EL (cell line): ENCODE measurements around the gene PACSIN1.

Experiments
- DNase-seq: peaks from one replicate; pipeline ENCODE4 v3.0.0-alpha.2; 2016

PACSIN1 gene

DNA sequence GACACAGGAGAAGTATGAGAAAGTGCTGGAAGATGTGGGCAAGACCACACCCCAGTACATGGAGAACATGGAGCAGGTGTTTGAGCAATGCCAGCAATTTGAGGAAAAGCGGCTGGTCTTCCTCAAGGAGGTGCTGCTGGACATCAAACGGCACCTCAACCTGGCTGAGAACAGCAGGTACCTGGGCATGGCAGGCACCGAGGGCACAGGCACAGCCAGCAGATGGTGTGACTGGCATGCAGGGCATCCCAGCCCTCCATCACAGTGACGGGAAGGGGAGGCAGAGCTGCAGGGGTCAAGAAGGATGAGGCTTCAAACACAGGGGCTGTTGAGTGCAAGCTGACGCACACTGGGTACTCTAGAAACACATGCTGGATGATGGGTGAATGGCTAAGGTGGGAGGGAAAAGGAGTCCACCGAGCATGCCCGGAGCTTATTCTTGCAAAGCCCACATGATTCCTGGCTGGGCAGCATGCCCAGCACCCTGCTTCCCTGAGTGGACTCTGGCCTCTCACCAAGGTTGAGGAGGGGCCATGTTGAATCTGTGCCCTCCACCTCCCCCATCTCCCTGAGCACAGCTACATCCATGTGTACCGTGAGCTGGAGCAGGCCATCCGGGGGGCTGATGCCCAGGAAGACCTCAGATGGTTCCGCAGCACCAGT is 63.9 kb downstream of the PACSIN1 start:
- no peak for DNase-seq

DNA sequence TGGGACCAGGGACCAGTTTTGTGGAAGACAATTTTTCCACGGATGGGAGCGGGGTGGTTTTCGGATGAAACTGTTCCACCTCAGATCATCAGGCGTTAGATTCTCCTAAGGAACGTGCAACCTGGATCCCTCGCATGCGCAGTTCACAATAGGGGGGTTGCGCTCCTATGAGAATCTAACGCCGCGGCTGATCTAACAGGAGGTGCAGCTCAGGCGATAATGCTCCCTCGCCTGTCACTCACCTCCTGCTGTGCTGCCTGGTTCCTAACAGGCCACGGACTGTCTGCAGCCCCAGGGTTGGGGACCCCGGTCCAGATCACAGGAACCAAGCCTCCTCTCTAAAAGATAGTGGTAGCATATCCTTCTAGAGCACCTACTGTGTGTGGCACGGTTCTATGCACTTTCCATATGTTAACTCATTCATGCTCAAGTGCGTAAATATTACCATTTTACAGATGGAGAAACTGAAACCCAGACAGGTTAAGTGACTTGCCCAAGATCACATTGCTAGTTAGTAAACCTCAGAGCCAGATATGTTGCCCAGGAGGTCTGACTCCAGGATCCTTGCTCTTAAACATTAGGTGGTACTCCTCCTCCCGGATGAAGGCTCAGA is 65.0 kb downstream of the PACSIN1 start:
- no peak for DNase-seq

DNA sequence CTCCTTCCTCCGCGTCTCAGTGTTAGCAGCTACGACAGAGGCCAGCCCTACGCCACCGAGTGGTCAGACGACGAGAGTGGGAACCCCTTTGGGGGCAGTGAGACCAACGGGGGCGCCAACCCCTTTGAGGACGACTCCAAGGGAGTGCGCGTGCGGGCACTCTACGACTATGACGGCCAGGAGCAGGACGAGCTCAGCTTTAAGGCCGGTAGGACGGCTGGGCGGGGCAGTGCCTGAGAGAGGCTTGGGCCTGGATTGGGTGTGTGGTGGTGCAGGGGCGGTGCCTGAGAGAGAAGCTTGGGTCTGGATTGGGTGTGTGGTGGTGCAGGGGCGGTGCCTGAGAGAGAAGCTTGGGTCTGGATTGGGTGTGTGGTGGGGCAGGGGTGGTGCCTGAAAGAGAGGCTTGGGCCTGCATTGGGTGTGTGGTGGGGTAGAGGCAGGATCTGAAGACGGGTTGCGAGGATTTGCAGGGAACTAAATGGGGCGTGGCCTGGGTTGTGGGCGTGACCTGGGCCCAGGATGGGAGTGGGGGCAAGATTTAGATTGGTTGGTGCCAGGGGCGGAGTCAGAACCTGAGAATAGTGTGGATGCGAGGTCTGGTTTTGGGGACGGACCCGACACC is 65.8 kb downstream of the PACSIN1 start:
- no peak for DNase-seq

DNA sequence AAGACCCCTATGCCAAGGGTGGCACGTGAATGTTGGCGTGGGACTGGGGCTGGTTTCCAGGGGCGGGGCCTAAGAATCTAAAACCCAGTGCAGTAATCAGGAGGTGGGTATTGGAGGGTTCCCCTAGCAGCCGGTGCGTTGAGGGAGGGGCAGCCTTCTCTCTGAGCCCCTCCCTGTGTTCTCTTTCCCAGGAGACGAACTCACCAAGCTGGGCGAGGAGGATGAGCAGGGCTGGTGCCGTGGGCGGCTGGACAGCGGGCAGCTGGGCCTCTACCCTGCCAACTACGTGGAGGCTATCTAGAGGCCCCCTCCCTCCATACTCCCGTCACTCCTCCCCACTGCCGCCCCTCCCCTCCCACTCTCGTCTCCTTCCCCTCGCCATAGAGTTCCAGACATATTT is 66.4 kb downstream of the PACSIN1 start:
- DNase-seq, result no peak

DNA sequence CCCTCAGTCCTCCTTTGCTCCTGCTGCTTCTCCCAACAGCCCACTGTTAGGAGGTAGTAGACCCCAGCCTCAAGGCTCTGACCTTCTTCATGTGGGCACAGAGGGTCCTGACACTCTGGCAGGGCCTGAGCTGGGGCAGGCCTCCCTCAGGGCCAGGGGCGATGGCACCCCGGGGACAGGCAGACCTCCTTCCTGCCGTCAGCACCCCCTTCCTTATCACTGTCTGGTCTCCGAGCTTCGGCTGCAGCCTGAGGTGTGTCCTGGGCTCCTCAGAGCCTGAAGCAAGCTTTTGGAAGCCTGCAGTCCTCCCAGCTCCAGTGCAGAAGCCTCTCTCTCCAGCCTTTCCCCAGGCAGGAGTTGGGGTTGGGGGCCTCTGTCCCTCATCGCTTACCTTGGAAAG is 68.3 kb downstream of the PACSIN1 start:
- no peak for DNase-seq

DNA sequence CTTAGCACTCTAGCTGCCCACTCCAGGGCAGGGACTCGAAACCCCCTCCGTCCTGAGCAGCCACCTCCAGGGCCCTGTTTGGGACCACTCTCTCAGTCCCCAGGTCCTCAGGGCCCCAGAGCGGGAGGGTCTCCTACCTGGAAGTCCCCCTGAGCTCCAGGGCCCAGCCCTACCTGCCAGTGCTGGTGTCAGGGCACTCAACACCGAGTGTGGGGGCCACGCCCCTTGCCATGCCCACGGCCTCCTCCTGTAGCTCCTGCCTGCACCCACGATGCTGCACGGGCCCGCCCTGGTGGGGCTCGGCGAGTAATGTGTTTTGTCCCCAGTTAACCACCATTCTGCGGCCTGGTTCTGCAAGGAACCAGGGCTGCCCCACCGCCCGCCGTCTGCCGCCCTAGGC is 68.8 kb downstream of the PACSIN1 start:
- no peak for DNase-seq

DNA sequence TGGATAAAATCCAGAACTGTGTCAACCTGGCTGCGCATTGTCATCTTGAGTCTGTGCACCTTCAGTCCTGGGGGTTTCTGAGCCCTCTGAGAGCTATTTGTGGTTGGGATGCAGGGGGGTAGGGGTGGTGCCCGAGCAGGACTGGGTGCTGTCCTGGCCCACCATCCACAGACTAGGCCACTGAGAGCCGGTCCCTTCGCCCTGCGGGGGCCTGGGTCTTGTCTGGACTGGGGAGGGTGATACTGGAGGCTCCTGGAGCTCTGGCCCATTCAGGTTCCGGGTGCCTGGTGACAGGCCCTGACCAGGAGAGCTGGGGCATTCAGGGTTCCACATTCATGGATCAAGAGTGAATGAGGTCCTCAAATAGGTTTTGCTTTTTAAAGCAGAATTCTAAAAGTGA is 69.3 kb downstream of the PACSIN1 start:
- DNase-seq, result no peak

DNA sequence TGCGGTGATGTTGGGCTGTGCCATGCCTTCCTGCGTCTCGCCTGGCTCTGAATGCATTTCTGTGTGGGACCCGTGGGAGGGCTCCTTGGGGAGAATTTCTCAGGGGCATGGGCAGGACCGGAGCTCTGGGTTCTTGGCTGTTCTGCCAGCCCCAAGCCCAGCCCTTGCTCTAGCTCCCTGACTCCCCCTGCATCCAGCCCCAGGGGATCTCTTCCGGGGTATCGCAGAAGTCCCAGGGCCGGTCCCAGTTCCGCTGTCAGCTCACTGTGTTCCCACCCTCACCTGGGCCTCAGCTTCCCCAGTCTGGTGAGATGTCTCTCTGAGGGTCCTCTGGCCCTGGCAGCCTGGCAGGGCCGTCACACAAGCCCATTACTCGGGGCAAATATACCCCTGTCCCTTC is 69.8 kb downstream of the PACSIN1 start:
- no peak for DNase-seq

DNA sequence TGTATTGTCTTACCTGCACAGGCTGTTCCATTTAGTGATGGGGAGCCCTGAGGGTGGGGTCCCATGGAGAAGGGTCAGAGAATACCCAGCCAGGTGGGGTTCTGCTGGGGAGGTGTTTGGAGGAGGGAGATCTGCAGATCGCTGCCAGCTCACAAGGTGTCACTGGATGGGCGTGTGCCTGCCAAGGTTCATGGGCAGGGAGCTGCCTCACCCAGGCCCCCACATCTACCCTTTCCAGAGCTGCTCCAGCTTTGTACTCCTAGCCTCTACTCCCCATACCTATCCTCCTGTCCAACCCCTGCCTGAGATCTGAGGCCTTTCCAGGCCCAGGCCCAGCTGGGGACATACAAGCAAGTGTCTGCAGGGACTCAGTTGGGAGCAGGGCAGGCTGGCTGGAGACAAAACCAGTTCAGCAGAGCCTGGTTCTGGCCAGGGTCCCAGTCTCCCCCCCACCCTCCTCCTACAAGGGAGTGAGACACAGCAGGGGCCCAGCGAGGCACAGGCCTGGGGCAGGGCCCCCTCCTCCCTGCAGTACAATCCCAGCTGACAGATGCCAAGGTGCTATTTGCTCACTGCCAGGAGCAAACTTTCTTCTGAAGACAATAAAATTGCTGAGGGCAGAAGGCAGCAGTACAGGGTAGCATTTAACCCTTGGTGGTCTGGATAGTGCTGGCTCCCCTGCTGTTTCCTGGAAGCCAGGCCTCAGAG is 70.5 kb downstream of the PACSIN1 start:
- DNase-seq, result no peak

DNA sequence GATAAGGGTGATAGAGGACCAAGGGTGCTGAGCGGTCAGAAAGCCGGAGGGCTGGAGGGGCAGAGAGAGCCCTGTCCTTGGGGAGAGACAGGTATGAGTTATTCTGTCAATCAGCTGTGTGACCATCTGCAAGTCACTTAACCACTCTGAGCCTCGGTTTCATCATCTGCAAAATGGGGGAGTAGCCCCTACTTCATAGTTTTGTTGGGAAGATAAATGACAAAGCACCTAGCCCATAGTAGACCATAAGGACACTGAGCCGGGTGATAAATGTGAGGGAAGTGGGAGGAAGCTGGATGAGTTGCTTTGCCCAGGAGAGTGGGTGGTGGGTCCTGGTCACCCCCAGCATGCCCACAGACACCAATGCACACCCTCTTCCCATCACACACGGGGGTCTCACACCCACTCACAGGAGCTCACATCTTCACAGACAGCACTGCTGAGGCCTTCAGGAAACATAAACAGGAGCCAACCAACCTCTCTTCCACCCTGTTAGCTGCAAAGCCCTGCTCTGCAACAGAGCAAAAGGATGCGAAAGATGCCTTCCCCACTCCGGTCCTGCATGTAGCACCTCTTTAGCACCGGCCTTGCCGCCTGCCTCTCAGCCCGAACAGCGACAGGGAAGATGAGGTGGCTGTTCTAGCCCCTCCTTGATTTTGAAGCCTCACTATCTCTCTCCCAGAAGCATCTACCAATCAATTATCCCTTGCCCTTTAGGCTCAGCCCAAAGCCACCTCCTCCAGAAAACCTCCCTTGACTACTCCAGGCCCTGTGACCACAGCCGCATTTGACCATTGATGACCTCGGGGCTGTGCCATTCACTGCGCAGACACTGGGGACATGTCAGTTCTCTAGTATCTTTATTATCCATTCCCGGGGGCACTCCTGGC is 71.3 kb downstream of the PACSIN1 start:
- DNase-seq, result no peak

DNA sequence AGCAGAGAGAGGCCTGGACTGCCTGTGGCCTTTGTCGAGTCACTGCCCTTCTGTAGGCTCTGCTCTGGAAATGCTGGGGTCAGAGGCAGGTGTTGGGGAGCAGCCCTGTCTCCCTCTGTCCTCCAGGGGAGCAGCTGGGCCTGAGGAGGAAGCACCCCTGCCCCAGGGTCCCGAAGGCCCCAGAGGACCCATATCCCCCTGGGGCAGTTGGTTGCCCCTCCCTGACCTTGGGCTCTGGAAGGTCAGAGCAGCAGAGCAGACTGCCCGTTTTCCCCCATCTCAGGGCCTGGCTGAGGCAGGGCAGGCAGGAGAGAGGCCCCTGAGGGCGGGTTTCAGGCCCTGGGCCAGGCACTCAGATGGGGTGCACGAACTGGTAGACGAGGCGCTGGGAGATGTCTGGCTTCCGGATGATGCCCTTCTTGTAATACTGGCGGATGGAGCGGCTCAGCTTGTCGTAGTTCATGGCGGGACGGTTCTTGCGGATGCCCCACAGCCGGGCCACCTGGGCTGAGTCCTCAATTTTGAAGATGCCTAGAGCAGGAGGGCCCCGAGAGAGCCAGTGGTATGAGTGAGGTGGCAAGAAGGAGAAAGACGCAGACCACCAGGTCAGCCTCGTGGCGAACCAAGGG is 72.2 kb downstream of the PACSIN1 start:
- DNase-seq, result no peak

DNA sequence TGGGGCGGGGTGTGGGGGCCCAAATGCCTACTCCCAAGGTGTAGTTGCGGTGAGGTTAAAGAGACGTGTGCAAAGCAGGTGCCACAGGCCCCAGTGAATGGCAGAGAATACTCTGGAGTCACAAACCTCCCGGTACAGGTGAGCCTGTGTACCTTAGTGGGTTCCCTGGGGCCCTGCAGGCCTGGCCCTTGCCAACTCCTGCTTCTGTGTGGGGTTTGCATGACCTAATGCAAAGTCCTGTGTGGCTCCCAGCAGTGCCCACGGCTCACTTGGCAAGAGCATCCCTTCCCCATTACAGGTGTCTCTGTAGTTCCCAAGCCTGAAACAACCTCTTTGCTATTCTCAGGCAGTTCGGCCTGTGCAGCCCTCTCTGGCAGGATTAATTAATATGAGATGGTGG is 72.7 kb downstream of the PACSIN1 start:
- DNase-seq, result no peak

DNA sequence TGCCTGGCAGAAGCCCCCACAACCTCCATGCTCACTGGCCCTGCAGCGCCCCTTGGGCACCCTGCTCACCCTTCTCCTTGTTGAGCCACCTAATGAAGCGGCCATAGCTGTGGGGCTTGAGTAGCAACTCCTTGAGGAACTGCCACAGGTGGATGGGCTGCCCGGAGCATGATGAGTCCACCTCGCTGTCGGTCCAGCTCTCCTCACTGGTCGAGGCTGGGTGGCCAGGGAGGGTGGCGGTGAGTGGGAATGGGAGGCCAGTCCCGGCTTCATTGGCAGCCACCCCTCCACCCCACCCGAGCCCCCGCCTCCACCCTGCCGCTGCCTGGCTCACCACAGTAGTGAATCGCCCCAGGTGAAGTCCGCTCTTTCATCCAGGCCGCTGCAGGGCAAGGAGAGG is 73.3 kb downstream of the PACSIN1 start:
- DNase-seq, result no peak

DNA sequence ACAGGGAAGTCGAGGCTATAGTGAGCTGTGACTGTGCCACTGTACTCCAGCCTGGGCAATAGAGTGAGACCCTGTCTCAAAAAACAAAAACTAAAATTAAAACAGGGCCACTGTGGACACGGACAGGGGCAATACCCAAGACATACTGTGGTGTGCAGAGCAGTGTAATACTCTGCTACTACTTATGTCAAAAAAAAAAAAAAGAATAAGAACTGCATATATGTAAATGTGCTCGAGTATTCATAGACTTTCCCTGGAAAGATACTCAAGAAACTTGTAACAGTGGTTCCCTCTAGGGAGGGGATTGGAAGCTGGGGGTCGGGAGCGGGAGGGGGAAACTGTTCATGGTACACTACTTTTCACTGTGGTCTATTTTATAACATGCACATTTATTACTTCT is 74.3 kb downstream of the PACSIN1 start:
- DNase-seq, result no peak

DNA sequence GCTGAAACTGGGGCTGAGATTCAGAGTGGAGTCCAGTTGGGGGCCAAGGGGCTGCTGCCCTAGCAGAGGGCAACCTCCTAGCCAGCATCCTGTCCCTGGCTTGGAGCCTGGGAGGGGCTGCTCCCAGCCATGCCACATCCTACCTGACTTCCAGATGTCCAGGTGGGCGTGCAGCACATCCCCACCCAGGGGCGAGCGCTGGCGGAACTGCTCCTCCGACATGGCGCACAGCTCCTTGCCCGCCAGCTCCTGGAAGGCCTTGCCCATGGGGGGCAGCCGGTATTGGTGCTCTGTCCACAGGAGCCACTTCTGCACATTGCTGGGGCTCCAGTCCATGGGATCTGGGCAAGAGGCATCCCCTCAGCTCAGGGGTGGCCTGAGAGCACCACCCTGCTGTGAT is 75.0 kb downstream of the PACSIN1 start:
- no peak for DNase-seq

DNA sequence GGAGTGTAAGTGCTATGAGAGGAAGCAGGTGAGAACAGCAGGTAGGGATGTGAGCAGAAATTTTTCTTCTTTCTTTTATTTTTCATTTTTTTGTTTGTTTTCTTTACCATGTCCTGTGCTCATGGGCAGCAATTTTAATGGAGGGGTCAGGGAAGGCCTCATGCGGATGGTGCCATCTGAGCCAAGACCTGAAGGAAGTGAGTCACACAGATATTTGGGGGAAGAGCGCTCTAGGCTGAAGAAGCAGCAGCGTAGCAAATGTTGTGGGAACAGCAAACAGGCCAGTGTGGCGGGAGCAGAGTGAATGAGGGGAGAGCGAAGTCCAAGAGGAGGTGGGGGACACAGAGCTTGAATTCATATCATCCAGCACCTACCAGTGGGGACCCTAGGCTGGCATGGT is 77.5 kb downstream of the PACSIN1 start:
- DNase-seq, result peak; percentile 88

DNA sequence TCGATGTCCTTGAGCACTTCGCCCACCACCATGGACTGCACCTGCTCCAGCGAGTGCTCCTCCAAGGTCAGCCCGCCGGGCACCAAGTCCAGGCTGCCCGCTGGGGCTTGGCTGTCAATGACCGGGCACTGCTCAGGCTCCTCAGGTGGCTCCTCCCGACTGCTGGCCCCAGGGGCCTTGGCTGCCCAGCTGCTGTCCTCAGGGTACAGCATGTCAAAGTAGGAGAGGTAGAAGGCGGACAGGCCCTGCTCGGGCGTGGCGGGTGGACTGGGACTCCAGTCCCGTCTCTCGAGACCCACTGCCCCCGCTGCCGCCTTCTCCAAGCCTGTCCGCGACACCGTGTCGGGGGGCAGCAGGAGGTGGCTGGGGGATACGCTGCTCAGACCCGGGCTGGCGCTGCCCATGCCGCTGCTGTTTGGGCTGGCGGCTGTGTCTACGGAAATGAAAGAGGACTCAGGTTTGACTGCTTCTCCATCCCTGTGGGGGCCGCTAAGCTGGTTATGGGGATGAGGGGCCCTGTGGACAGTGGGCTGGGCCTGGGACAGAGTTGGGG is 78.3 kb downstream of the PACSIN1 start:
- no peak for DNase-seq

DNA sequence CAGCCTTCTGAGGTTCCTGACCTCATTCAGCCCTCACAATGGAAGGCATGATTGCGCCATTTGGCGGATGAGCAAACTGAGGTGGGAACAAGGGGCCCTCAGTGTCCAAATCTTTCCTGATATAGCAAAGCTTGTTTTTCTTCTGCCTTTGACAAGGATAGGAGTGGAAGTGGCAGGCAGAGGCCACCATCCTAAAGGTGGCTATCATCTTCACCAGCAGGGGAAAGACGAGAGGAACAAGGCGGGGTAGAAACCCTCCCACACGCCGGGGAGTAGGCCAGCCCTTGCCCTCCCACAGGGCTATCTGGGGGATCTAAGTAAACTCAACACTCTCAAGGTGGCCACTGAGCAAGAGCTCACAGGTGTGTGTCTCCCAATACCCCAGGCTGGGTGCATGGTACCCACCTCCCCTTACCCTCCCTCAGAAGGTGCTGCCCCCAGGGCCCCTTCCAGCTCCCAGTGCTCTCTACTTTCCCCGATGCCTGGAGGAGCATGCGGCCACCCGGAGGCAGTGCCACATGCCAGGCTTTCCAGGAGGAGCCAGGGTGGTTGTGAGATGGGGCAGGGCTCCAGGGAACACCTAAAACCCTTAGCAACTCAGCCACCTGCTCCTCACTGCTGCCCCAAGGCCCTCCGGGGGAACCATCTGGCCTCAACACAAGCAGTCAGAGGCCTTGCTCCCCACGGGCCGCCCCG is 79.0 kb downstream of the PACSIN1 start:
- no peak for DNase-seq

DNA sequence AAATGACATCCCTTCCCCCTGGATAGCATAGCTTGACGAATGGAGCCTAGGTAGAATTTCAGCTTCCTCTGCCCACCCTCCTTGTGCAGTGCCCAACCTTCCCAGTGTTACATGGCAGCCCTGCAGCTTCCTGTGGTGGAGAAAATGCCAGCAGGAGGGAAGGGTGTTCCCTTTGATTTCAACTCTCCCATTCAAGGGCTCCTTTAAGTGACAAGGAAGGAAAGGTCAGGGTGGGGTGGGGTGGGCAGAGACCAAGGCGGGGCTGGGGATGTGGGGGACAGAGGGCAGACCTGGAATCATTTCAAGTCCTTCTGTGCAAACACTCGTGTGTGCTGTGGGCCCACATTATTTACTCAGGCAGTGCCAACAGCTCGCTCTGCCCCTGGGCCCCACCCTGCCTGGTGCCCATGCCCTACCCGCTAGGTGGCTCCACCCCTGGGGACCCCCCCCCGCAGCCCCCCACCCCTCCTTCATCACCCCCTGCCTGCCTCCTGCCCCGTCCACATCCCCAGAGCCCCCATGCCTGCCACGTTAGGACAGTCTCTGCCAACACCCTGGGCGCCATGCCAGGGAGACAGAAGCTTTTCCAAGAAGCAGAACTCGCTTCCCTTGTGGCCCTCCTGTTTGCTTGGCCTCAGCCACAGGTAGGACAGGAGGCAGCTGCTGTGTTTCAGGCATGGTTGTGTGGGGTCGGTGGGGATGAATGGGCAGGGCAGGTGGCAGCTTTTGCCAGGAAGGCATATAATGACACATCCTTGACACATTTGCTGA is 80.9 kb downstream of the PACSIN1 start:
- DNase-seq, result no peak
